Adipocyte (in vitro differentiated cells): ENCODE data around the gene ZNF711.
"Not testable (repeated sequence)": the region's sequence is repeated elsewhere in the genome, so short reads cannot be mapped to it uniquely, and the experiment has no call there.

Source experiments
- DNase-seq: peaks from one replicate; pipeline ENCODE4 v3.0.0-alpha.2; 2015; ENCODE audit warnings: low read depth
- H3K27me3 ChIP-seq: replicated peaks from 2 replicates; pipeline ENCODE4 v1.7.0; 2013; ENCODE audit warnings: mild to moderate bottlenecking, low read length, moderate library complexity; ENCODE audit not compliant: control insufficient read depth, insufficient read depth
- H3K36me3 ChIP-seq: 2 replicates; pipeline ENCODE4 v1.7.0; 2013; ENCODE audit warnings: low read length, mild to moderate bottlenecking, moderate library complexity; ENCODE audit not compliant: control insufficient read depth, insufficient read depth, severe bottlenecking
- H3K4me1 ChIP-seq: 2 replicates; pipeline ENCODE4 v1.7.0; 2013; ENCODE audit warnings: mild to moderate bottlenecking, low read length, moderate library complexity; ENCODE audit not compliant: control insufficient read depth, insufficient read depth
- H3K4me3 ChIP-seq: 2 replicates; pipeline ENCODE4 v1.7.0; 2013; ENCODE audit warnings: mild to moderate bottlenecking, low read length, moderate library complexity
- H3K9ac ChIP-seq: 2 replicates; pipeline ENCODE4 v1.7.0; 2013; ENCODE audit warnings: mild to moderate bottlenecking, low read length, moderate library complexity
- H3K9me3 ChIP-seq: 2 replicates; pipeline ENCODE4 v1.7.0; 2013; ENCODE audit warnings: mild to moderate bottlenecking, low read length, moderate library complexity; ENCODE audit not compliant: control insufficient read depth

Gene ZNF711

GRCh38 chrX:85288992-85289723 is 45.4 kb downstream of the ZNF711 start:
- Histone ChIP-seq H3K4me3 (no peak overlapping the region), H3K27me3 (no peaks in the 10 kb centered on the region), H3K9me3 (peaks cover 23% of the 10 kb centered on the region), H3K36me3 (no peaks in the 10 kb centered on the region), H3K4me1 (no peaks in the 10 kb centered on the region), H3K9ac (no peak overlapping the region)
- no peak for DNase-seq

GRCh38 chrX:85303544-85303943 is 59.8 kb downstream of the ZNF711 start:
- no peak for DNase-seq
- Histone ChIP-seq H3K9me3 (peaks cover 10% of the 10 kb centered on the region), H3K36me3 (no peaks in the 10 kb centered on the region)

GRCh38 chrX:85309717-85310116 is 65.9 kb downstream of the ZNF711 start:
- H3K27me3 ChIP-seq, result no peaks in the 10 kb centered on the region
- no peak for DNase-seq
- H3K9me3 ChIP-seq, result peaks cover 5% of the 10 kb centered on the region
- H3K4me3 ChIP-seq, result no peak overlapping the region
- no peaks in the 10 kb centered on the region for H3K36me3 ChIP-seq
- no peaks in the 10 kb centered on the region for H3K4me1 ChIP-seq
- H3K9ac ChIP-seq, result no peak overlapping the region

More at GRCh38 chrX:85303544-85303943, 59.8 kb downstream of the ZNF711 start:
- no peak overlapping the region for H3K4me3 ChIP-seq
- no peak overlapping the region for H3K9ac ChIP-seq
- H3K4me1 ChIP-seq, result no peaks in the 10 kb centered on the region
- no peaks in the 10 kb centered on the region for H3K27me3 ChIP-seq

GRCh38 chrX:85311348-85311747 is 67.6 kb downstream of the ZNF711 start:
- not testable (repeated sequence) for H3K9ac ChIP-seq, H3K9me3 ChIP-seq, H3K36me3 ChIP-seq, H3K27me3 ChIP-seq, H3K4me1 ChIP-seq, H3K4me3 ChIP-seq, DNase-seq
